ENCODE measurements around the gene SOHLH1.

SOHLH1 gene

DNA sequence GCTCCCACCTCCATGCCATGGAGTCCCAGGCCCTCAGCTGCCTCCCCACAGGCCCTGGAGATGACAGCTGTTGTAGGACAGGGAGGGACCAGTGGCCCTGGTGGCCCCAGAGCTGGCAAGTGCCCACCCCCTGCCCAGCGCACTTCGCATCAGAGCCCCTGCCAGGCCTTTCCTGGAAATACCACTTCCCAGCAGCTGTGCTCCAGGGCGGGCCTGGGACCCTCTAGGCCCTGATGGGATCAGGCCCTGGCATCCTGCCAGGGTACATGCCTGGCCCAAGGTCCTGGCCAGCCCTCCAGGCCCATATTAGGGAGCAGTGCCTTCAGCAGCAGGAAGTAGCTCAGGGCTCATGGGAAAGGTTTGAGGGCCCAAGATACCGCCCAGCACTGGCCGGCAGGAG, 5.2 kb upstream of the SOHLH1 start:
- Histone ChIP-seq H3K9ac (ENCODE audit: low read depth in 1 of 2, low read length in 2 of 2) (no peak overlapping the region), H3K36me3 (ENCODE audit: control insufficient read depth in 1 of 2, insufficient read depth in 2 of 2, low read length in 2 of 2) (no peaks in the 10 kb centered on the region), H3K27me3 (ENCODE audit: control insufficient read depth in 1 of 2, insufficient read depth in 2 of 2, low read length in 2 of 2) (peaks cover 5 to 8% of the 10 kb centered on the region in 2 donors), H3K4me1 (ENCODE audit: control insufficient read depth in 1 of 2, insufficient read depth in 2 of 2, low read length in 2 of 2) (no peaks in the 10 kb centered on the region), H3K4me3 (ENCODE audit: low read depth in 1 of 2, low read length in 2 of 2) (no peak overlapping the region), H3K27ac (ENCODE audit: low read depth, low read length) (no peak overlapping the region), H3K9me3 (ENCODE audit: control insufficient read depth in 1 of 2, low read length in 2 of 2) (no peaks in the 10 kb centered on the region)

DNA sequence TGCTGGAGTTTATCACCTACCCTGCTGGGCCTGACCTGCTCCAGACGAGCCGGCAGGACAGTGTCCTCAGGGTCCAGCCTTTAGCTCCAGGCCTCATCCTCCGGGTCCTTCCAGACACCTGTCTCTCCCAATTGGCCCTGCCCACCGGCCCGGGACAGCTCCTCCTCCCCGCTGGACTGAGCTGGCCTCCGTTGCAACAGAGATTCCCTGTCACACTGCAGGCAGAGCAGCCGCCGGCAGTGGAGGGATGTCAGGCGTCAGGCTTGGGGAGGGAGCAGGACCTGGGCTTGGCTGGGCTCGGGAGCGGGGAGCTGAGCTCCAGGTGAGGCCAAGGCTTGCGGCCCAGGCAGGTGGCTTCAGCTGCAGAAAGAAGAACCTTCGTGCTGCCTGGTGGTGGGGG, 4.4 kb upstream of the SOHLH1 start:
- Histone ChIP-seq H3K36me3 (ENCODE audit: control insufficient read depth in 1 of 2, insufficient read depth in 2 of 2, low read length in 2 of 2) (no peaks in the 10 kb centered on the region), H3K4me3 (ENCODE audit: low read depth in 1 of 2, low read length in 2 of 2) (no peak overlapping the region), H3K9me3 (ENCODE audit: control insufficient read depth in 1 of 2, low read length in 2 of 2) (no peaks in the 10 kb centered on the region), H3K27me3 (ENCODE audit: control insufficient read depth in 1 of 2, insufficient read depth in 2 of 2, low read length in 2 of 2) (peaks cover 5 to 8% of the 10 kb centered on the region in 2 donors), H3K9ac (ENCODE audit: low read depth in 1 of 2, low read length in 2 of 2) (no peak overlapping the region), H3K27ac (ENCODE audit: low read depth, low read length) (no peak overlapping the region), H3K4me1 (ENCODE audit: control insufficient read depth in 1 of 2, insufficient read depth in 2 of 2, low read length in 2 of 2) (no peaks in the 10 kb centered on the region)

DNA sequence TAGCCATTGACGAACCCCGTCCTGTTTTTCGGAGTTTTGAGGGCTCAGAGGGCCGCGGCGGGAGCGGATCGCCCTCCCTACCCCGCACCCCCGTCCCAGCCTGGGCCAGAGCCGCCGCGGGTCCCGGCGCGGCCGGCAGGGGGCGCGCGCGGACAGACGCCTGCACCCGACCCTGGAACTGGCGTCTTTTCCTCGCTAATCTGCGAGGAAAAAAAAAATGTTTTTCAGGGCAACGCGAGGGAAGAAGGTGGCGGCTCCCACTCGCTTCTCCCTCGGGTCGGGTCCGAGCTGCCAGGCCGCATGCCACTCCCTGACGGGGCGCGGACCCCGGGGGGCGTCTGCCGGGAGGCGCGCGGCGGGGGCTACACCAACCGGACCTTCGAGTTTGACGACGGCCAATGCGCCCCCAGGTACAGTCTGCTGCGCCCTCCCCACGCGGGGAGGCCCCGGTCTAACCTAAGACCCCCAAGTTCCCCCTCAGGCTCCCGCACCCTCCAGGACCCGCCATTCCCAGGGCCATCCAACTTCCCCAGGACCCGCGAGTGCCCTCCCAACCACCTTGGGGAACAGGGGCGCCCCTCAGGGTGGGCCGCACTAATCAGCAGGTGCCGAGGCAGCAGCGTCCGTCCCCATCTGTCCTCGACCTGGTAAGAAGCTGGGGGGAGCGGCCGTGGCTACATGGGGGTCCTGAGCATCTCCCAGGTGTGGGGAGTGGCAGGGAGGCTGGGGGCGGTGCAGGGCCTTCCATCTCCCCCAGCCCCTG, 2.9 kb upstream of the SOHLH1 start, which contains the start of gene KCNT1:
Gene KCNT1 (plus strand): TSS at position 227 of the 763 bp plus-strand sequence. CDS start 74 bp downstream, at position 301.
- H3K36me3 ChIP-seq (ENCODE audit: control insufficient read depth in 1 of 2, insufficient read depth in 2 of 2, low read length in 2 of 2), result no peaks in the 10 kb centered on the region
- H3K4me3 ChIP-seq (ENCODE audit: low read depth in 1 of 2, low read length in 2 of 2), result no peak within 1 kb of the TSS
- H3K27ac ChIP-seq (ENCODE audit: low read depth, low read length), result no peak within 1 kb of the TSS
- H3K27me3 ChIP-seq (ENCODE audit: control insufficient read depth in 1 of 2, insufficient read depth in 2 of 2, low read length in 2 of 2), result peaks cover 5 to 8% of the 10 kb centered on the region in 2 donors
- no peaks in the 10 kb centered on the region for H3K9me3 ChIP-seq (ENCODE audit: control insufficient read depth in 1 of 2, low read length in 2 of 2)
- no peak within 1 kb of the TSS for H3K9ac ChIP-seq (ENCODE audit: low read depth in 1 of 2, low read length in 2 of 2)
- H3K4me1 ChIP-seq (ENCODE audit: control insufficient read depth in 1 of 2, insufficient read depth in 2 of 2, low read length in 2 of 2), result no peaks in the 10 kb centered on the region

DNA sequence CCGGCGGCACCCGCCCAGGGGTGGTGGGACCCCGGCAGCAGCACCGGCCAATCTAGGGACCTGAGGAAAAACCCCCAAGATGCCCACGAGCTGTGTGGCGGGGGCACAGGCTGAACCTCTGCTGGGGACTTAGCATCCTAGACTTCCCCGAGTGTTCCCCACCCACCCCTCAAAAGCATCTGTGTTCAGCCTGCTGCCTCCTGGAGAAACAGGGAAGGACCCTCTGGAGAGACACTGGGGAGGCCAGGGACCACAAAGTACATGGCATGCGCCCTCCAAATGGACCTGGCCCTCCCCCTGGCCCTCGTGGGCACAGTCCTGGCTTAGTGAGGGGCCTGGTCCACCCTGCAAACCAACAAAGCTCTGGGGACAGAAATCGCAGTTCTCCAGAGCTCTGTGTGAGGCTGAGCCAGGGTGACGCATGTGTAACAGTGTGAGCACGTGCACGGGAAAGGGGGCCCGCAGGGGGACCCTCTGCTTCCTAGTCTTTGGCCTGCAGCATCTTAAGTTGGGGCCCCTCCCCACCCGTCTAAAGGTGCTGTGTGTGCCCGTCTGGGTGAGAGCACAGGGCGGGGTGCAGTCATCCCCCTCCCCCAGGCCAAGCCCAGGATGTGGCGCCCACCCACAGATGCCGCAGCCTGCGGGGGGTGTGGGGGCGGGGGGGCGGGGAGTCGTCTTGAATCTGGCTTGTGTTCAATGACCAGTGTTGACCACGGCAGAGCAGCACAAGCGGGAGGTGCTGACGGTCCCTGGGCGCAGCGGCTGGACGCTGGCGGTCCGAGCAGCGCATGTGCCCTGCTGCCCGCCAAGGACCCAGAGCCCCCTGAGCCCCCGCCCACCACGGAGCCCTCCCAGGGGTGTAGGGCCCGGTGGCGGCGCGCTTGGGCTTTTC, 2.0 kb upstream of the SOHLH1 start:
- Histone ChIP-seq H3K9ac (ENCODE audit: low read depth in 1 of 2, low read length in 2 of 2) (no peak overlapping the region), H3K9me3 (ENCODE audit: control insufficient read depth in 1 of 2, low read length in 2 of 2) (no peaks in the 10 kb centered on the region), H3K4me1 (ENCODE audit: control insufficient read depth in 1 of 2, insufficient read depth in 2 of 2, low read length in 2 of 2) (no peaks in the 10 kb centered on the region), H3K36me3 (ENCODE audit: control insufficient read depth in 1 of 2, insufficient read depth in 2 of 2, low read length in 2 of 2) (no peaks in the 10 kb centered on the region), H3K27ac (ENCODE audit: low read depth, low read length) (no peak overlapping the region), H3K4me3 (ENCODE audit: low read depth in 1 of 2, low read length in 2 of 2) (no peak overlapping the region), H3K27me3 (ENCODE audit: control insufficient read depth in 1 of 2, insufficient read depth in 2 of 2, low read length in 2 of 2) (peaks cover 5 to 8% of the 10 kb centered on the region in 2 donors)

DNA sequence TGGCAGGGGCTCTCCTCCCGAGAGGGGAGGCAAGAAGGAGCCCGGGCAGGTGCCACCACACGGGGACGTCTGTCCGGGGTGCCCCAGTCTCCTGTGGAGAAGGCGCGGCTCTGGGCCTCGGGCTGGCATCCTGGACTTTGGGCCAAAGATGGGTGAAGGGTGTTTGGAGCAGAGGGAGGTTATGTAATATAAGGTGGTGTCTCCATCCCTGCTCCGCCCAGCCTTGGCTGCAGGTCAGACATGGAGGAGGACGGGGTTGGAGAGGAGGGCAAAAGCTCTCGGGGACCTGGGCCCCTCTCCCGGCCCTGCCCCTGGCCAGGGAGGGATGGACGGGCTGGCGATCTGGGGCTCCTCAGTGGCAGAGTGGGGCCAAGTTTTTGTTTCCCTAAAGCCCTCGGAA, 1.2 kb upstream of the SOHLH1 start:
- no peaks in the 10 kb centered on the region for H3K9me3 ChIP-seq (ENCODE audit: control insufficient read depth in 1 of 2, low read length in 2 of 2)
- H3K27me3 ChIP-seq (ENCODE audit: control insufficient read depth in 1 of 2, insufficient read depth in 2 of 2, low read length in 2 of 2), result peaks cover 5 to 8% of the 10 kb centered on the region in 2 donors
- no peak overlapping the region for H3K9ac ChIP-seq (ENCODE audit: low read depth in 1 of 2, low read length in 2 of 2)
- no peak overlapping the region for H3K4me3 ChIP-seq (ENCODE audit: low read depth in 1 of 2, low read length in 2 of 2)
- no peak overlapping the region for H3K27ac ChIP-seq (ENCODE audit: low read depth, low read length)
- no peaks in the 10 kb centered on the region for H3K4me1 ChIP-seq (ENCODE audit: control insufficient read depth in 1 of 2, insufficient read depth in 2 of 2, low read length in 2 of 2)
- no peaks in the 10 kb centered on the region for H3K36me3 ChIP-seq (ENCODE audit: control insufficient read depth in 1 of 2, insufficient read depth in 2 of 2, low read length in 2 of 2)

DNA sequence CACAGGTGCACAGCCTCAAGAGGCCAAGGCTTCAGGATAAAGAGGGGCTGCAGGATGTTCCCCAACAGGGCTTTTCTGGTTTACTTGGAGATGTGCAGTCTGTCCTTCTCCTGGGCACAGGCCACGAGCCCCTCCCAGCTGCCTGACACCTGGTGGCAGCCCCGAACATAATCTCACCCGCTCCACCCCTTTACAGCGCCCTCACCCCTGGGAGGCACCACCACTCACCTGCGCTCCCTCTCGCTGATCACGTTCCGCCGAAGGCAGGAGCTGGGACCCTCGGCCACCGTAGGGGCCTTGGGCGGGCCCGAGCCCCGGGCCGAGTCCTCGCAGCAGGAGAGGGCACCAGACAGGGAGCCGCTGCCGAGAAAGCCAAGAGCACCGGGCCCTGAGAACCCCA, 514 bp downstream of the SOHLH1 start:
- peaks cover 4 to 5% of the 10 kb centered on the region in 2 donors for H3K27me3 ChIP-seq (ENCODE audit: control insufficient read depth in 1 of 2, insufficient read depth in 2 of 2, low read length in 2 of 2)
- no peaks in the 10 kb centered on the region for H3K4me1 ChIP-seq (ENCODE audit: control insufficient read depth in 1 of 2, insufficient read depth in 2 of 2, low read length in 2 of 2)
- H3K9me3 ChIP-seq (ENCODE audit: control insufficient read depth in 1 of 2, low read length in 2 of 2), result no peaks in the 10 kb centered on the region
- no peak overlapping the region for H3K9ac ChIP-seq (ENCODE audit: low read depth in 1 of 2, low read length in 2 of 2)
- no peaks in the 10 kb centered on the region for H3K36me3 ChIP-seq (ENCODE audit: control insufficient read depth in 1 of 2, insufficient read depth in 2 of 2, low read length in 2 of 2)
- H3K4me3 ChIP-seq (ENCODE audit: low read depth in 1 of 2, low read length in 2 of 2), result no peak overlapping the region
- H3K27ac ChIP-seq (ENCODE audit: low read depth, low read length), result no peak overlapping the region

DNA sequence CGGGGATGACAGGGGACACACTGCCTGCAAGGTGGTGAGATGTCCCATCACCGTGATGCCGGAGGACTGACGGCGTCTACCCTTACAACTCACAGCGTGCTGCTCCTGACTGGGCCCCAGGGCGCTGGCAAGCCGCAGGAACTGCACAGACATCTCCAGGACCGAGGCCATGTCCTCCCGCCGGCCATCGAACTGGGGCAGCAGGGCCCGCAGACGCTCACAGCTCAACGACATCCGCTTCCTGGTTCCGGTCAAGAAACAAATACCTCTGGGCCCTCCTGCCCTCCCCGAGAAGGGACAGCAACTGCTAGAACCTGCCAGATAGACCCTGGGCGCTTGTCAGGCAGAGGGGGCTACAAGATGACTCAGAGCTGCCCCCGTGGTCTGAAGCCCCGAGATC, 1.0 kb downstream of the SOHLH1 start:
- Histone ChIP-seq H3K4me1 (ENCODE audit: control insufficient read depth in 1 of 2, insufficient read depth in 2 of 2, low read length in 2 of 2) (no peaks in the 10 kb centered on the region), H3K9me3 (ENCODE audit: control insufficient read depth in 1 of 2, low read length in 2 of 2) (no peaks in the 10 kb centered on the region), H3K27me3 (ENCODE audit: control insufficient read depth in 1 of 2, insufficient read depth in 2 of 2, low read length in 2 of 2) (peaks cover 4 to 5% of the 10 kb centered on the region in 2 donors), H3K9ac (ENCODE audit: low read depth in 1 of 2, low read length in 2 of 2) (no peak overlapping the region), H3K4me3 (ENCODE audit: low read depth in 1 of 2, low read length in 2 of 2) (no peak overlapping the region), H3K36me3 (ENCODE audit: control insufficient read depth in 1 of 2, insufficient read depth in 2 of 2, low read length in 2 of 2) (no peaks in the 10 kb centered on the region), H3K27ac (ENCODE audit: low read depth, low read length) (no peak overlapping the region)

DNA sequence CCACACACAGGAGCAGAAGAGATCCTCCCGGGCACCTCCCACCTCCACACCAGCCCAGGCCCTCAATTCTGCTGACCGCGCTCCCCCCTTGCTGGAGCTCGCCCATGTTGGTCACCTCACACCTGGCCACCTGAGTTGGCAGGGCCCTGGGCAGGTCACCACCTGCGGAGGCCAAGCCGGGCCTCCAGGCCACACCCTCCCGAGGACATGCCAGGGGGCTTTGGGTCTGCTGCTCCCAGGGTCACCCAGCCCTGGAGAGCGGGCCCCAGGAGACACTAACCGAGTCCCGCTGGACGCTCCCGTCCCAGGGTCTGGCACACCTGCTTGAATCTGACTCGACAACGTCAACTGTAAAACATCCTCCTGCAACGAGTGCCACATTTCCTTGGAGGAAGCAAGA, 2.1 kb downstream of the SOHLH1 start:
- H3K27ac ChIP-seq (ENCODE audit: low read depth, low read length), result no peak overlapping the region
- no peak overlapping the region for H3K9ac ChIP-seq (ENCODE audit: low read depth in 1 of 2, low read length in 2 of 2)
- H3K9me3 ChIP-seq (ENCODE audit: control insufficient read depth in 1 of 2, low read length in 2 of 2), result no peaks in the 10 kb centered on the region
- H3K36me3 ChIP-seq (ENCODE audit: control insufficient read depth in 1 of 2, insufficient read depth in 2 of 2, low read length in 2 of 2), result no peaks in the 10 kb centered on the region
- H3K27me3 ChIP-seq (ENCODE audit: control insufficient read depth in 1 of 2, insufficient read depth in 2 of 2, low read length in 2 of 2), result peaks cover 0 to 5% of the 10 kb centered on the region in 2 donors
- H3K4me1 ChIP-seq (ENCODE audit: control insufficient read depth in 1 of 2, insufficient read depth in 2 of 2, low read length in 2 of 2), result no peaks in the 10 kb centered on the region
- H3K4me3 ChIP-seq (ENCODE audit: low read depth in 1 of 2, low read length in 2 of 2), result no peak overlapping the region

DNA sequence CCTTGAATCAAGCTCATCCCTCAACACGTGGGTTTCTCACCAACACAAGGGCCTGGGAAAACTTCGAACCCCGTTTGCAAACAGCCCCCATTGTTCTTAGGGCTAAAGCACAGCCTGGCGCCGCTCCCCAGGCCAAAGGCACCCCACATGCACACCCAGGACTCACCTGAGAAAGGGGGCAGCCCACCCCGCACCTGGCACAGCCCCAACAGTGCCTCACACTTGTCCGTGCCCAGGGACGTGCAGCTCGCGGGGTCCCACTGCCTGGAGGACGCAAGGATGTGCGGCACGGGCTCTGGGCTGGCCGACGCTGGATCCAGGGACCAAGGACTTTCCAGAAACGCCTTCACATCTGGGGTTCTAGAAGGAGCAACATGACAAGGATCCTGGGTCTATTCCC, 2.8 kb downstream of the SOHLH1 start:
- Histone ChIP-seq H3K9me3 (ENCODE audit: control insufficient read depth in 1 of 2, low read length in 2 of 2) (no peaks in the 10 kb centered on the region), H3K27ac (ENCODE audit: low read depth, low read length) (no peak overlapping the region), H3K9ac (ENCODE audit: low read depth in 1 of 2, low read length in 2 of 2) (no peak overlapping the region), H3K27me3 (ENCODE audit: control insufficient read depth in 1 of 2, insufficient read depth in 2 of 2, low read length in 2 of 2) (peaks cover 0 to 5% of the 10 kb centered on the region in 2 donors), H3K36me3 (ENCODE audit: control insufficient read depth in 1 of 2, insufficient read depth in 2 of 2, low read length in 2 of 2) (no peaks in the 10 kb centered on the region), H3K4me1 (ENCODE audit: control insufficient read depth in 1 of 2, insufficient read depth in 2 of 2, low read length in 2 of 2) (no peaks in the 10 kb centered on the region), H3K4me3 (ENCODE audit: low read depth in 1 of 2, low read length in 2 of 2) (no peak overlapping the region)

DNA sequence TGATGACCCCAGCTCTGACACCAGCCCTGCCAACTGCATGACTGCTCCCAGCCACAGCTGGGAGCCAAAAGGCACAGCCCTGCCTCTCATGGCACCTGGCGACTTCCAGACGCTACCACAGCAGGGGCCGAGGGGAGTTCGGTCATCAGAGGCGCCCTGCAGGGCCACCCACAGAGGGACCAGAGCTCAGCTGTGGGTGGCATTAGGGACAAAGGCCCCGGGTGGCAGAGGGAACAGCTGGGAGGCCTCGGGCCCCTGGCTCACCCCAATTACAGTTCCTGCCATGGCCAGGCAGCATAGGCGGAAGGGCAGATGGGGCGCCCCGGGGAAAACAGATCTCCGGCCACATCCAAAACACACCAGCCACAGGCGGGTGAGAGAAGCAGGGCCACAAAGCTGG, 3.6 kb downstream of the SOHLH1 start:
- no peaks in the 10 kb centered on the region for H3K4me1 ChIP-seq (ENCODE audit: control insufficient read depth in 1 of 2, insufficient read depth in 2 of 2, low read length in 2 of 2)
- no peak overlapping the region for H3K4me3 ChIP-seq (ENCODE audit: low read depth in 1 of 2, low read length in 2 of 2)
- no peak overlapping the region for H3K9ac ChIP-seq (ENCODE audit: low read depth in 1 of 2, low read length in 2 of 2)
- H3K27me3 ChIP-seq (ENCODE audit: control insufficient read depth in 1 of 2, insufficient read depth in 2 of 2, low read length in 2 of 2), result peaks cover 0 to 2% of the 10 kb centered on the region in 2 donors
- H3K27ac ChIP-seq (ENCODE audit: low read depth, low read length), result no peak overlapping the region
- no peaks in the 10 kb centered on the region for H3K9me3 ChIP-seq (ENCODE audit: control insufficient read depth in 1 of 2, low read length in 2 of 2)
- no peaks in the 10 kb centered on the region for H3K36me3 ChIP-seq (ENCODE audit: control insufficient read depth in 1 of 2, insufficient read depth in 2 of 2, low read length in 2 of 2)

Measured in duodenal mucosa (tissue), 2 donors.